CD4-positive, CD25-positive, alpha-beta regulatory T cell (primary cell): ENCODE results near the gene NUP62. TPM values are rescaled to one million over a fixed set of nuclear protein-coding genes. Genes with fewer than 3 reads are reported as not detected.

Experiments used
- ATAC-seq, 2 donors: fragments of 150-1000 bp; cut with Tn5 transposase; one replicate each; pipeline ENCODE4 v1.10.0; 2021; ENCODE audit warnings: low read depth in 2 of 2, moderate number of reproducible peaks in 2 of 2, moderate library complexity in 1 of 2
- DNase-seq, 3 donors: peaks; one replicate each; pipeline versions ENCODE4 v3.0.0 to v3.0.0-alpha.2; 2012 to 2022; ENCODE audit warnings: mixed read lengths in 1 of 3
- H3K27ac ChIP-seq: one replicate; pipeline ENCODE4 v1.7.0; 2013; ENCODE audit warnings: mild to moderate bottlenecking, low read length; ENCODE audit not compliant: insufficient read depth, poor library complexity, severe bottlenecking
- H3K27me3 ChIP-seq: one replicate; pipeline ENCODE4 v1.7.0; 2013; ENCODE audit warnings: low read length; ENCODE audit not compliant: control insufficient read depth, insufficient read depth
- H3K36me3 ChIP-seq: one replicate; pipeline ENCODE4 v1.7.0; 2013; ENCODE audit warnings: mild to moderate bottlenecking, low read length, moderate library complexity; ENCODE audit not compliant: control insufficient read depth, insufficient read depth
- H3K4me1 ChIP-seq: 2 replicates; pipeline ENCODE4 v1.7.0; 2013; ENCODE audit warnings: mild to moderate bottlenecking, low read length; ENCODE audit not compliant: insufficient read depth, control insufficient read depth, poor library complexity, severe bottlenecking
- H3K4me3 ChIP-seq: one replicate; pipeline ENCODE4 v1.7.0; 2013; ENCODE audit warnings: low read depth, mild to moderate bottlenecking, low read length, moderate library complexity
- H3K9me3 ChIP-seq, 2 experiments: 1 replicate in 1 of 2; 2 replicates in 1 of 2; pipeline ENCODE4 v1.7.0; 2013; ENCODE audit warnings: low read length in 2 of 2, mild to moderate bottlenecking in 1 of 2, moderate library complexity in 1 of 2; ENCODE audit not compliant: control insufficient read depth in 2 of 2
- H3K27ac Mint-ChIP-seq, 3 donors: one replicate each; pipeline ENCODE4 v1.8.0; 2020 to 2022; ENCODE audit warnings: mild to moderate bottlenecking in 3 of 3, mixed read lengths in 3 of 3, moderate library complexity in 2 of 3
- H3K27me3 Mint-ChIP-seq: one replicate; pipeline ENCODE4 v1.8.0; 2022; ENCODE audit warnings: mild to moderate bottlenecking, mixed read lengths
- H3K36me3 Mint-ChIP-seq: one replicate; pipeline ENCODE4 v1.8.0; 2020; ENCODE audit warnings: mixed read lengths
- H3K4me1 Mint-ChIP-seq, 4 donors: one replicate each; pipeline ENCODE4 v1.8.0; 2020 to 2022; ENCODE audit warnings: mixed read lengths in 4 of 4, mild to moderate bottlenecking in 1 of 4
- H3K4me3 Mint-ChIP-seq, 4 donors: one replicate each; pipeline ENCODE4 v1.8.0; 2020 to 2022; ENCODE audit warnings: mild to moderate bottlenecking in 4 of 4, mixed read lengths in 4 of 4, moderate library complexity in 3 of 4
- H3K9me3 Mint-ChIP-seq, 7 donors: one replicate each; pipeline ENCODE4 v1.8.0; 2020 to 2022; ENCODE audit warnings: mixed read lengths in 7 of 7, mild to moderate bottlenecking in 3 of 7, moderate library complexity in 2 of 7
- polyA plus RNA-seq, 4 donors: library from polyadenylated mRNA; unstranded; fragments of 300-500 nt; fragmentation: Illumina TruSeq; gene quantifications; one replicate each; pipeline ENCODE4 v1.2.3, GENCODE V29; 2021
- total RNA-seq: library from RNA; stranded (reverse); gene quantifications from one replicate; pipeline ENCODE4 v1.2.3, GENCODE V29; 2022

Gene NUP62
- 43.1 TPM for total RNA-seq
- polyA plus RNA-seq = 10 to 100 TPM; 40.2 to 47.2 (median 41.3) TPM

DNA sequence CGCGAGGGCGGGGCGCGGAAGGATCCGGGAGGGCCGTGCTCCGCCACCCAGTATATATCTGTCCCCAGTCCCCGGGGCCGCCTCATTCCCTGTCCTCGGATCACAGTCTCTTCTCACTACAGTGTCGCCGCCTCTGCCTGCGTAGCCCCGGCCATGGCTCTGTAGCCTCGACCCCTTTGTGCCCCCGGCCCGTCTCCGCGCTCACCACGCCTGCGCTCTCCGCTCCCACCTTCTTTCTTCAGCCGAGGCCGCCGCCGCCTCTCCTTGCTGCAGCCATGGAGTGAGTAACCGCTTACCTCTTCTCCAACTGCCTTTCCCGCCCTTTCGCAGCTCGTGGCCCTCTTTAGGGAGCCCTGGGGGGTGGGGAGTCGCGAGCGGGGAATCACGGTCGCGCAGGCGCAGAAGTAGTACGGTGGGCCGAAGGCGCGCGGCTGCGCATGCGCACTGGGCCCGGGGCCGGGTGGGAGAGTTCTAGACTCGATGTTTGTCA, at the start of gene NUP62, which contains the start of gene ATF5:
Gene NUP62 (minus strand): TSS at position 384 of the 490 bp plus-strand sequence. CDS start 19,697 bp downstream, outside the sequence.
Gene ATF5 (plus strand): TSS at position 85 of the 490 bp plus-strand sequence. CDS start 1,646 bp downstream, outside the sequence.
- peaks cover 11 to 79% (median 51%) of the 10 kb centered on the region in 4 donors for H3K4me1 Mint-ChIP-seq
- H3K9me3 Mint-ChIP-seq = peaks cover 0 to 3% (median 0%) of the 10 kb centered on the region in 7 donors

GRCh38 chr19:49978324-49978723, 49.0 kb upstream of the NUP62 start:
- Mint-ChIP-seq H3K36me3 (peaks cover 22% of the 10 kb centered on the region), H3K4me1 (peaks cover 0 to 3% (median under 1%) of the 10 kb centered on the region in 4 donors), H3K9me3 (no peaks in the 10 kb centered on the region), H3K27ac (no peak overlapping the region), H3K4me3 (no peak overlapping the region), H3K27me3 (no peaks in the 10 kb centered on the region)
- no peaks in the 10 kb centered on the region for H3K4me1 ChIP-seq
- no peak for ATAC-seq
- H3K4me3 ChIP-seq = no peak overlapping the region
- peaks cover 48% of the 10 kb centered on the region for H3K36me3 ChIP-seq
- H3K27me3 ChIP-seq = no peaks in the 10 kb centered on the region
- no peaks in the 10 kb centered on the region for H3K9me3 ChIP-seq
- H3K27ac ChIP-seq = no peak overlapping the region
- no peak for DNase-seq

More for the DNA sequence above, at the start of gene NUP62, which contains the start of gene ATF5:
- Mint-ChIP-seq H3K36me3 (peaks cover 9% of the 10 kb centered on the region), H3K4me3 (peak within 1 kb of the TSS; percentile 97 to 99 (median 97)), H3K27me3 (peaks cover 16% of the 10 kb centered on the region), H3K27ac (peak within 1 kb of the TSS; percentile 98 to 99 (median 98))
- Histone ChIP-seq H3K4me3 (peak within 1 kb of the TSS; percentile 84), H3K4me1 (peaks cover 58% of the 10 kb centered on the region), H3K27ac (peak within 1 kb of the TSS; percentile 95), H3K27me3 (no peaks in the 10 kb centered on the region), H3K9me3 (no peaks in the 10 kb centered on the region), H3K36me3 (peaks cover 24% of the 10 kb centered on the region)
- ATAC-seq (peak; percentile 34 to 42), DNase-seq (peak; percentile 86 to 93 (median 90))

GRCh38 chr19:49977881-49978280, 48.6 kb upstream of the NUP62 start:
- Mint-ChIP-seq H3K27ac (no peak overlapping the region), H3K27me3 (no peaks in the 10 kb centered on the region), H3K4me1 (peaks cover 0 to 3% (median under 1%) of the 10 kb centered on the region in 4 donors), H3K4me3 (no peak overlapping the region), H3K36me3 (peaks cover 22% of the 10 kb centered on the region), H3K9me3 (no peaks in the 10 kb centered on the region)
- Histone ChIP-seq H3K27me3 (no peaks in the 10 kb centered on the region), H3K27ac (no peak overlapping the region), H3K4me1 (no peaks in the 10 kb centered on the region), H3K4me3 (no peak overlapping the region), H3K36me3 (peaks cover 48% of the 10 kb centered on the region), H3K9me3 (no peaks in the 10 kb centered on the region)
- no peak for DNase-seq
- ATAC-seq = no peak

GRCh38 chr19:49977076-49977475, 47.8 kb upstream of the NUP62 start:
- H3K27me3 Mint-ChIP-seq = no peaks in the 10 kb centered on the region
- H3K27ac Mint-ChIP-seq = no peak overlapping the region
- Histone ChIP-seq H3K27ac (no peak overlapping the region), H3K36me3 (peaks cover 48% of the 10 kb centered on the region), H3K9me3 (no peaks in the 10 kb centered on the region), H3K4me1 (no peaks in the 10 kb centered on the region), H3K27me3 (no peaks in the 10 kb centered on the region), H3K4me3 (no peak overlapping the region)
- H3K9me3 Mint-ChIP-seq = no peaks in the 10 kb centered on the region
- H3K36me3 Mint-ChIP-seq = peaks cover 20% of the 10 kb centered on the region
- peaks cover 0 to 3% (median 0%) of the 10 kb centered on the region in 4 donors for H3K4me1 Mint-ChIP-seq
- ATAC-seq (no peak), DNase-seq (no peak)
- H3K4me3 Mint-ChIP-seq = no peak overlapping the region

DNA sequence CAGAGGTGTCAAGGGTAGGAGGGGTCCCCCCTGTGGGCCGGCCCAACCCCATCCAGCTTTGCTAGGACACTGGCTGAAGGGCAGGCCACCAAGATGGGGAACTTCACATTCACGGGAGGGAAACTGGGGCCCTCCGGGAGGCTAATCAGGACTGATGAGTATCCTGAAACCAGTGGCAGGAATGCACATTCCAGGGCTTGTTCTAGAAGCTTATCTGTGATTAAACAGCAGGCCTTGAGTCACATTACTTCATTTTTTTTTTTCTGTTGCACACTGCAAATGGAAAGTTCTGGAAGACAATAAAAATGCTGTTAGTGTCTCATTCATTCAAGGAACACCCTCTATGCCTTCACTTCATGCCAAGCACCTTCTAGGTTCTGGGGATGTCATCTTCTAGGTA, 47.2 kb upstream of the NUP62 start:
- Histone ChIP-seq H3K4me1 (no peaks in the 10 kb centered on the region), H3K27me3 (no peaks in the 10 kb centered on the region), H3K9me3 (no peaks in the 10 kb centered on the region), H3K4me3 (no peak overlapping the region), H3K36me3 (peaks cover 42% of the 10 kb centered on the region), H3K27ac (no peak overlapping the region)
- Mint-ChIP-seq H3K36me3 (peaks cover 14% of the 10 kb centered on the region), H3K9me3 (no peaks in the 10 kb centered on the region), H3K4me3 (no peak overlapping the region), H3K4me1 (peaks cover 0 to 3% (median 0%) of the 10 kb centered on the region in 4 donors), H3K27me3 (no peaks in the 10 kb centered on the region), H3K27ac (no peak overlapping the region)
- ATAC-seq (no peak), DNase-seq (no peak)

GRCh38 chr19:49975051-49975450, 45.7 kb upstream of the NUP62 start:
- Mint-ChIP-seq H3K9me3 (no peaks in the 10 kb centered on the region), H3K4me1 (peaks cover 0 to 3% (median 0%) of the 10 kb centered on the region in 4 donors), H3K4me3 (no peak overlapping the region), H3K27ac (no peak overlapping the region), H3K36me3 (peaks cover 13% of the 10 kb centered on the region), H3K27me3 (no peaks in the 10 kb centered on the region)
- ATAC-seq = no peak
- no peak for DNase-seq
- no peaks in the 10 kb centered on the region for H3K27me3 ChIP-seq
- H3K4me3 ChIP-seq = no peak overlapping the region
- H3K9me3 ChIP-seq = no peaks in the 10 kb centered on the region
- H3K4me1 ChIP-seq = no peaks in the 10 kb centered on the region
- peaks cover 37% of the 10 kb centered on the region for H3K36me3 ChIP-seq
- no peak overlapping the region for H3K27ac ChIP-seq

GRCh38 chr19:49973987-49974386, 44.7 kb upstream of the NUP62 start:
- Mint-ChIP-seq H3K36me3 (peaks cover 13% of the 10 kb centered on the region), H3K9me3 (no peaks in the 10 kb centered on the region), H3K4me1 (peaks cover 0 to 3% (median 0%) of the 10 kb centered on the region in 4 donors), H3K27me3 (no peaks in the 10 kb centered on the region), H3K27ac (no peak overlapping the region), H3K4me3 (no peak overlapping the region)
- no peaks in the 10 kb centered on the region for H3K9me3 ChIP-seq
- no peak overlapping the region for H3K27ac ChIP-seq
- peaks cover 30% of the 10 kb centered on the region for H3K36me3 ChIP-seq
- DNase-seq (no peak), ATAC-seq (no peak)
- H3K4me3 ChIP-seq = no peak overlapping the region
- H3K4me1 ChIP-seq = no peaks in the 10 kb centered on the region
- no peaks in the 10 kb centered on the region for H3K27me3 ChIP-seq

DNA sequence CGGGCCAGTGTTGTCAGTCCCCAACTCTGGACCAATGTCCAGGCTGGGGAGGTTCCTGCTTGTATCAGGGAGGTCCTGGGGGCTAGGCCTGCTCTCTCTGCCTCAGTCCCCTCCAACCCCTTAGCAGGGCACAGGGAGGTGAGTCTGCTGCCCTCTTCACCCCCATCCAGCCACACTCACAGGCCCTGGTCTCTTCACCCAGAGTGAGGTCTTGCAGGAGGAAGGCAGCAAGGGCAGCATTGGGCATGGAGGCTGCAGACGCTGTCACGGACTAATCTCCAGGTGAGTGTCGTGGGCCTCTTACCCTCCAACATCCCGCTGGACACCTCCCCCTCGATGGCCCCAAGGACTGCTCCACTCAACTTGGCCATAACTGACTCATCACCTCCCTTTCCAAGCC, 43.5 kb upstream of the NUP62 start:
- ATAC-seq (no peak), DNase-seq (no peak)
- peak overlapping the region in 1 of 3 donors; percentile 75 for H3K27ac Mint-ChIP-seq
- H3K4me1 Mint-ChIP-seq = peaks cover 0 to 3% (median 0%) of the 10 kb centered on the region in 4 donors
- no peaks in the 10 kb centered on the region for H3K9me3 Mint-ChIP-seq
- no peak overlapping the region for H3K4me3 ChIP-seq
- no peaks in the 10 kb centered on the region for H3K4me1 ChIP-seq
- peaks cover 6% of the 10 kb centered on the region for H3K27me3 Mint-ChIP-seq
- H3K27me3 ChIP-seq = no peaks in the 10 kb centered on the region
- no peaks in the 10 kb centered on the region for H3K9me3 ChIP-seq
- no peak overlapping the region for H3K27ac ChIP-seq
- H3K36me3 Mint-ChIP-seq = peaks cover 13% of the 10 kb centered on the region
- no peak overlapping the region for H3K4me3 Mint-ChIP-seq
- peaks cover 21% of the 10 kb centered on the region for H3K36me3 ChIP-seq
